ENCODE data around the gene CD7. TPM values are rescaled to one million over a fixed set of nuclear protein-coding genes. Genes with fewer than 3 reads are reported as not detected.

The CD7 gene
- total and polyA plus RNA-seq, 9 of the 15 experiments (the other 6 are each of a cell fraction or from before 2014, with no cell fraction given): 0.21 to 0.35 TPM; not detected in 7

- TF ChIP-seq ZNF277 (CRISPR knock-in tag; IDR thresholded peaks at IDR 0.05; ENCODE audit: borderline replicate concordance): no peak
- TF ChIP-seq MTF1 (CRISPR knock-in tag; IDR thresholded peaks at IDR 0.05; ENCODE audit: borderline replicate concordance): 0 out of 2 replicates have a peak, but pooled peaks have one; percentile 68
- no peak for TF ChIP-seq IRF1 (CRISPR knock-in tag; IDR thresholded peaks at IDR 0.05; ENCODE audit: borderline replicate concordance)
- TF ChIP-seq POLR3A (IDR thresholded peaks at IDR 0.05; ENCODE audit: borderline replicate concordance, extremely low read depth, insufficient read depth, insufficient read length): no peak
- 0 out of 2 replicates have a peak, but pooled peaks have one; percentile 51 for TF ChIP-seq HOMEZ (CRISPR knock-in tag; IDR thresholded peaks at IDR 0.05)
- peak; percentile 74 for TF ChIP-seq POLR2A (conservative IDR thresholded peaks at IDR 0.05)
- peak; percentile 89 for TF ChIP-seq MTA3 (IDR thresholded peaks at IDR 0.05; ENCODE audit: borderline replicate concordance)
- no peak for TF ChIP-seq TCF7 (IDR thresholded peaks at IDR 0.05; ENCODE audit: borderline replicate concordance)
- TF ChIP-seq CXXC5 (CRISPR knock-in tag; IDR thresholded peaks at IDR 0.05): peak; percentile 88
- no peak; the same call in 1 of the 2 replicates for TF ChIP-seq SIN3B (IDR thresholded peaks at IDR 0.05; ENCODE audit: low read depth)
- TF ChIP-seq ZC3H11A (IDR thresholded peaks at IDR 0.05; ENCODE audit: low read depth, low read length): no peak
- TF ChIP-seq NBN (IDR thresholded peaks at IDR 0.05; ENCODE audit: low read depth): peak; percentile 96
- no peak for TF ChIP-seq STAT6 (CRISPR knock-in tag; IDR thresholded peaks at IDR 0.05)
- TF ChIP-seq ZSCAN32 (CRISPR knock-in tag; IDR thresholded peaks at IDR 0.05): no peak
- peak; percentile 44 for TF ChIP-seq POLR2B (IDR thresholded peaks at IDR 0.05; ENCODE audit: low read depth, partially characterized antibody)
- no peak for TF ChIP-seq RNF219 (CRISPR knock-in tag; IDR thresholded peaks at IDR 0.05)
- no peak for TF ChIP-seq RHOXF2B (CRISPR knock-in tag; conservative IDR thresholded peaks at IDR 0.05)
Measured at GRCh38 chr17:82287868-82288801, 29.3 kb downstream of the CD7 start (continued).

Data from K562 (cell line).